GM18858 (cell line): ENCODE measurements around the gene MSI1.

Experiments
- ATAC-seq: cut with Tn5 transposase; IDR thresholded peaks from one replicate; pipeline ENCODE4 v1.9.1; 2021; ENCODE audit not compliant: unreplicated experiment

MSI1 gene

GRCh38 chr12:120368789-120369602 lies at the start of gene MSI1:
MSI1 (minus strand) TSS chr12:120369164; CDS start chr12:120369091, 73 bp downstream.
- ATAC-seq = no peak

- no peak for ATAC-seq
Measured at GRCh38 chr12:120417917-120418580, 49.1 kb upstream of the MSI1 start.

- no peak for ATAC-seq
Measured at GRCh38 chr12:120416490-120417216, 47.7 kb upstream of the MSI1 start.

- no peak for ATAC-seq
Measured at GRCh38 chr12:120413901-120414695, 45.1 kb upstream of the MSI1 start.

GRCh38 chr12:120412421-120412820 lies 43.5 kb upstream of the MSI1 start:
- no peak for ATAC-seq

GRCh38 chr12:120408771-120409170 lies 39.8 kb upstream of the MSI1 start:
- no peak for ATAC-seq

- no peak for ATAC-seq
Measured at GRCh38 chr12:120406553-120406952, 37.6 kb upstream of the MSI1 start.

GRCh38 chr12:120406069-120406468 lies 37.1 kb upstream of the MSI1 start:
- ATAC-seq = no peak

GRCh38 chr12:120404271-120404670 lies 35.3 kb upstream of the MSI1 start:
- ATAC-seq = no peak

- no peak for ATAC-seq
Measured at GRCh38 chr12:120403869-120404268, 34.9 kb upstream of the MSI1 start.

- no peak for ATAC-seq
Measured at GRCh38 chr12:120402217-120402616, 33.3 kb upstream of the MSI1 start.

- ATAC-seq = no peak
Measured at GRCh38 chr12:120399531-120399930, 30.6 kb upstream of the MSI1 start.

- no peak for ATAC-seq
Measured at GRCh38 chr12:120397824-120398540, 29.0 kb upstream of the MSI1 start.

GRCh38 chr12:120394483-120395367 lies 25.8 kb upstream of the MSI1 start:
- ATAC-seq = no peak

- ATAC-seq = no peak
Measured at GRCh38 chr12:120390540-120391120, 21.7 kb upstream of the MSI1 start.

- ATAC-seq = no peak
Measured at GRCh38 chr12:120388691-120389481, 19.9 kb upstream of the MSI1 start.

- no peak for ATAC-seq
Measured at GRCh38 chr12:120381752-120382419, 12.9 kb upstream of the MSI1 start.

- ATAC-seq = no peak
Measured at GRCh38 chr12:120378036-120378435, 9.1 kb upstream of the MSI1 start.
